GM21619 (cell line): ENCODE measurements around the gene KRT81.

Experiments used
- ATAC-seq: cut with Tn5 transposase; IDR thresholded peaks from one replicate; pipeline ENCODE4 v1.9.1; 2021; ENCODE audit not compliant: unreplicated experiment

KRT81 gene

DNA sequence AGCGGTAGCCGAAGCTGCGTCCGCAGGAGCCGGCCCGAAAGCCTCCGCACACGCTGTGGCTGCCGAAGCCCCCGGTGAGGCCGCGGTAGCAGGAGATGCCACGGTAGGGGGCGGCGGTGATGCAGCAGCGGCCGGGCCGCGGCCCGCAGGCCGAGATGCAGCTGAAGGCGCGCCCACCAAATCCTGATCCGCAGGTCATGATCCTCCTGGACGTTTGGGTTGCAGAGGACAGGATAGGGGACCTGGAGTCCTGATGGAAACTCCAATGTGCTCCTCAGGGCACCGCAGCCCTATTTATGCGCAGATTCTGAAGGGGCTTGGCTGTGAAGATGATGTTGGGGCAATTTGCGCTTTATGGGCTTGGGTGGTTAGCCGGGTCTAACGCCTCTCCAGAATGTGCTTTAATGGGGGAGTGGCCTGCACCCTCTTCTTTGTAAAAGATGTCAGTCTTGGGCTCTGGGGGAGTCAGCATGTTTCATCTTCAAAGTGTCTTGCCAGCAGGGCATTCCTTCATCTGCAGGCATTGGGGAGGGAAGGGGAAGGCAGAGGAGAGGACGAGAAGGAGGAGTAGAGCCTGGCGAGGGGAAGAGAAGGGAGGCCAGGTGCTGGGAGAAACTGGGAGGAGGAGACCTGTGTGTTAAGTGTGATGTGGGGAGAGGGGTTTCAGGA is at the start of gene KRT81:
Gene KRT81, minus strand, starts transcription at position 268 of the 669 bp plus-strand sequence. Its CDS starts 69 bp downstream, at position 199.
- no peak for ATAC-seq

DNA sequence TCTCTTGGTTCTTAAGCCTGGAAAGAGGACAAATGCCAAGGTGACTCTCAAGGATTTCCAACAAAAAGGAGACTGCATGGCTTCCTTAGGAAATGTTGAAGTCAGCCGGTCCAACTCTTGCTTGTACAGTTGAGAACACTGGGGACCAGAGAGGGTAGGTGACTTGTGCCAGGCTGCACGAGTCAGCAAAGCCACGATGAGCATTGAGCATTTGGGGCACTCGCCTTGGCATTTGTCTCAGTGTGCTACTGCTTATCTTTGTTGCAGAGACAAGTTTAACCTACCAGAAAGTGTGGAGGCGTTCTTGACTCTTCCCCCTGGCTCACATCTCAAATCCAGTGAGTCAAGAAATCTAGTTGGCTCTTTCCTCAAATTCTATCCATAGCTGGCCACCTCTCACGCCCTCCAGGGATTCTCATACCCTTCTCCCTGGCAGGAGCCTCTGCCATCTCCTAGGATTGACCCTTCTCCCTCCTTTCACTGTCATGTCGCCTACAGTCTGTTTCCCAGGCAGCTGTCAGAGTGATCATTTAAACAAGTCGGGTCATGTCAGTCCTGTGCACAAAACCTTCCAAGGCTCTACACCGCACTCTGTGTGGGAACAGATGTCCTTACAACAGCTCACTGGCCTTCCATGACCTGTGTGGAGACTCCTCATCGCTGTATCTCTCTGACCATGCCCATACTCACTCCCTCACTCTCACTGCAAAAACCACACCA is 47.1 kb upstream of the KRT81 start:
- ATAC-seq = no peak

DNA sequence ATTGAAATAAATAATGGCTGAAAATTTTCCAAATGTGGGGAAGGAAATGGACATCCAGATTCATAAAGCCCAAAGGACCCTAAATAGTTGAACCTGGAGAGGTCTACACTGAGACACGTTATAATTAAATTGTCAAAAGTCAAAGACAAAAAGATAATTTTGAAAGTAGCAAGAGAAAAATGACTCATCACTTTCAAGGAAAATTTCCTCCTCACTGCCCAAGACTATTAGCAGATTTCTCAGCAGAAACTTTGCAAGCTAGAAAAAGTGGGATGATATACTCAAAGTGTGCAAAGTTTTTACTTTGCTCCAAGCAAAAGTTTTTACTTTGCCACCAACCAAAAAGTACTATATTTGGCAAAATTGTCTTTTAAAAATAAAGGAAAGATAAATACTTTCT is 45.7 kb upstream of the KRT81 start:
- no peak for ATAC-seq

DNA sequence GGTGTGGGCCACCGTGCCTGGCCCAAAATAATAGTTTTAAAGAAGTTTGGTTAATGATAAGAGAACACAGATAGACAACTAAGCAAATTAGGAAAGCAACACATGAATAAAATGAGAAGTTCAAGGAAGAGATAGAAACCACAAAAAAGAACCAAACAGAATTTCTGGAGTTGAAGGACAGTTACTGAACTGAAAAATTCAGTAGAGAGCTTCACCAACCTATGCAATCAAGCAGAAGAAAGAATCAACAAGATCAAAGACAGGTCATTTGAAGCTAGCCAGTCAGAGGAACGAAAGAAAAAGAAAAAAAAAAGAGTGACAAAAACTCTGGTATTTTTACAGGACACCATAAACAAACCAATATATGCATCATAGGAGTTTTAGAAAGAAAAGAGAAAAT is 45.3 kb upstream of the KRT81 start:
- no peak for ATAC-seq

DNA sequence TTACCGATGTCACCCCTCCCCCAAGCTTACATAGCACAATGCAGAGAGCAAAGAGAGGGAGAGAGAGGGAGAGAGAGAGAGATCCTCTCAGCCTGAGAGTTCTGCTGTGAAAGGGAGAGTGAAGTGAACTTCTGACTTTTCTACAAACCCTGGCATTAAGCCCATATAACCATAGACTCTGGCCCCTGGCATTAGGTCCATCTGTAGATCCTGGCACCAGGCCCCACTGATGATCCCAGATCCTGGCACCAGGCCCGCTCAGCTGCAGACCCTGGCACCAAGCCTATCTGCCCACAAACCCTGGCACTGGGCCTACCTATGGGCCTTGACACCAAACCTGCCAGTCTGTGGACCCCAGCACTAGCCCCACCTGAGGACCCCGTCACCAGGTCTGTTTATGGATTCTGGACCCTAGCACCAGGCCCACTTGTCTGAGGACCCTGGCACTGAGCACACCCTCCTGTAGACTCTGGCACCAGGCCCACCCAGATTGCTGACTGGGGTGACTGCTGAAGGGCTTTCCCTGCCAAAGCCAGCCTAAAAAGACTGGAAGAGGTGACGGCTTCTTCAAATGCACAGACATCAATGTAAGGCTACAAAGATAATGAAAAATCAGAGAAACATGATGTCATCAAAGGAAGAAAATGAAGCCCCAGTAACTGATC is 44.4 kb upstream of the KRT81 start:
- no peak for ATAC-seq

DNA sequence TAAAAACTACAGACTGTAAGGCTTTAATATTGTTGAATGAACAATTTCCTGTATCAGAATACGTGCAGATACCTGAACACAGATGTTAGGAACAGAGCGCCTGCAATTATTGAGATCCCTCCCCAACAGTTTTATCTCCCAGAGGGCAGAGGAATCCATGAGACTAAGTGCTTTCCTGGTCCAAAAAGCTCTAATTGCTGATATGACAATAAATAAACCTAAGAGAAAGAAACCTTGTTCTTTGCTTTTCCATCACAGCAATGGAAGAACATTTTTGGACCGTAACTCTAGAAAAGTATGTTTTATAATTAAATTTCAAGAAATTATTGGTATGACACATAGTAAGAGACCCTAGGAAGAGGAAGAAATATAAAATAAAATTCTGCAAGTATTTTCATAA is 42.9 kb upstream of the KRT81 start:
- ATAC-seq = no peak

DNA sequence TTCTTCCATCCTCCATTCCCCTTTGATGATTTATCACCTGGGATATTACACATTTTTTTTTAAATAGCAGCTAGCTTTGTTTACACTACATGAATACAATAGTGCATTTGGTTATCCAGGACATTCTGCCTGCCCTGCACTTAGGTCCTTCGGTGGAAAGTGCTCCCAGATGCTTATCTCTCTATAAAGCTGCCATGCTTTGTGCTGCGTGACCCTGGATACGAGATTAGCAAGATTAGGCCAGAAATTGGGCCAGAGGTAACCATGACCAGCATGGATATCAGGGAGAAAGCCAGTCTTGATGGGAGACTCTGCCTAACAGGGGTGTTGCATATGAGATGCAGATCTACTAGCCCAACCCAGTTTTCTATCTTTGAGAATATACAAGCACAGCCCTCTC is 42.0 kb upstream of the KRT81 start:
- ATAC-seq = no peak

DNA sequence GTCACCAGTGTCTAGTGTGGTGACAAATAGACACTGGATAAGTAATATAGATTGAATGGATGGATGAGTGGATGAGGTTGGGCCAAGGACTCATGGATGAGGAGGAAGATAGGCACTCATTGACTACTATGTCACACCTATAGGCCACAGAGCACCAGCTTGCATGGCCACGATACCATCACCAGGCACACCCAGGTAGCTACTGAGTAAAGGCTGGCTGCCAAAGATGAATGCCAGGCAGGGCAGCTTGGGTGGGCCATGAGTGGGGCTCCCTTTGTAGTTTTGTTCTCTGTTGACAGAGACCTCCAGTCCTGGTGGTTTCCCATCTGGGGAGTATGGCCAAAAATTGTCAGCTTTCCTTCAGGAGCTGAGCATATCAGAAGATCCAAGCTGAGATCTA is 41.0 kb upstream of the KRT81 start:
- no peak for ATAC-seq

DNA sequence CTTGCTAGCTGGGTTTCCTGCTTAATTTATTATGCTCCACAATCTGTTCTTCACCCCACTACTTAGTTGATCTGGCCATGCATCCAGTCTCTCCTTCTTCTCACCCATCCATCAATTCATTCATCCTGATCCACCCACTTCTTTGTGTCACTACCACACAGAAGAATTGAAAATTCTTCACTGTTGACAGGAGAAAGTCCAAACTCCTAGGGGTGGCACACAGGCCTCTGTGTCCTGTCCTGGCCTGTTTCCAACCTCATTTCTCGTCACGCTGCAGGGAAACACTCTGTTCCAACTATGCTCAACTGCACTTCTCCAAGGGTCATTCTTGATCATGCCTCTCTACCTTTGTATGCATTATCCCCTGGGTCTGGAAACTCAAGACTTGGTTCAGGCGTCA is 40.5 kb upstream of the KRT81 start:
- no peak for ATAC-seq

DNA sequence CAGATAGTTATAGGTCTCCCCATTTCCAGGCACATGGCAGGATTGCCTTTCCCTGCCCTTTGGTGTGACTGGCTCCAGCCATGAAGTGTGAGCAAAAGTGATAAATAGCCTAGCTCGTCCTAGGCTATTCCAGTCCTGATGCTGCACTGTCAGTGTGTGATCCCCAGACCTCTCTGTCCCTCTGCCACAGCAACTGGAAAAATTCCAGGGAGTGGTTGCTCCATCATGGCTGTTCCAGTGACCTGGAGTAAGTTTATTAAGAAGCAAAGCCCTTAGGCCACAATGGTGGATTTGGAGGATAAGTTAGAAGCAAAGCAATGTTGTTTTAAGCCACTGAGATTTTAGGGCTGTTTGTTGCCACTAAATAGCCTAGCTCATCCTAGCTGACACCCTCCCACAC is 39.7 kb upstream of the KRT81 start:
- no peak for ATAC-seq

DNA sequence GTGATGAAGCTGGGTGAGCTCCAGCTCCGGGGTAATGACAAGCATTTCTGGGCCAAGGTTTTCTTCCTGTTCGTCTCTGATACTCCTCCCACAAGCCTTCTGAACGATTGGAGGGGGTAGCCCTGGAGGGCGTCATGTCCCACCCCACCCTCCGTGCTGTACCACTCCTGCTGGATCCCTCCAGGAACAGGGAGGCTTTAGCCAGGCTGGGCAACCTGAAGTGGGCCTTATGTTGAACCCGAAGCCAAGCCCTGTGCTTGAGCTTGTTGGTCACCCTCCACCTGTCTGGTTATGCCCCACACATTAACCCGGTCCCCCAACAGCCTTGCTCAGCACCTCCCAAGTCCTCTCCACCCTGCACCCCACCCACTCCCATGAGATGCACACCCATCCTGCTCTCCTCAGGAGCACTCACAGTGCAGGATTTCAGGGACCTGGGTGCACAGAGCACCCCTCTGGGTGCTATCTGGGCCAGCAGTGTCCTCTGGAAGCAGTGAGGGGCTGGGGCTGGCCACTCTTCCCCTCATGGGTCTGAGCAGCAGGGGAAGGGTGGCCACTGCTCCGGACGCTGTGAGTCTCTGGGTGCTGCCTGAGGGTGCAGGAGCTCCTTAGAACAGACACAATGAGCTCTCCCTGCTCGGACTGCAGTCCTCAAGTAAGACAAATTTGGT is 36.6 kb upstream of the KRT81 start:
- no peak for ATAC-seq

DNA sequence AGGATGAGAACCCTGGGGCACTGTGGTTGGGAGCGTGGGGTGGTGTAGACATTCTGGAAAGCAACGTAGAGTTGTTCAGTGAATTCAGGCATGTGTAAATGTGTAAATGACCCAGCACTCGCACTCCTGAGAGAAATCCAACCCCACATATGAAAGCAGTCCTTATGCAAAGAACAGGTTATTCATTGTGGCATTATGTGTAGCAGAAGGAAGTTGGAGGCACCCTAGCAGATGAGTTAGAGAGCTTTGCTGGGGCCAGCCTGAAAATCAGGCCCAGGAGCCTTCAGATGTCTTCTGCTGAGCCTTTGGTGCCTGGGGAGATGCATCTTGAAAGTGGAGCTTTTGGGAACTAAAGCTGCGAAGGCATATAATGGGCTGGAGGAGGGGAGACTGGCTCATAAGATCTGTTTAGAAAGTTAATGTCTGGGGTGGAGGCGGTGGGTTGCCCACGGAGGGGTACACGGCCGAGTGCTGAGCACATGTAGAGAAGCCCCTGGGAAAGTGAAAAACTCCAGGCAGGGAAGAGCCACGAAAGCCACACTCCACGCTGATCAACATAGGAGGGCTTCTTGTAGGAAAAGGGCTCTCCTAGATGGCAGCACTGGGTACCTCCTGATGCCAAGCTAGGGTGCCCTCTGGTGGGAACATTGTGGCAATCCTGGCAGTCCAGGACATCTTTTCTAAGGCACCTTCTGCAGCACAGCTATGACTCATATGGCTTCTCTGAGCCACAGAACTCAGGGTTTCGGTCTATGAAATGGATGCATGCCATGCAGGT is 35.9 kb upstream of the KRT81 start:
- peak; percentile 92 for ATAC-seq

DNA sequence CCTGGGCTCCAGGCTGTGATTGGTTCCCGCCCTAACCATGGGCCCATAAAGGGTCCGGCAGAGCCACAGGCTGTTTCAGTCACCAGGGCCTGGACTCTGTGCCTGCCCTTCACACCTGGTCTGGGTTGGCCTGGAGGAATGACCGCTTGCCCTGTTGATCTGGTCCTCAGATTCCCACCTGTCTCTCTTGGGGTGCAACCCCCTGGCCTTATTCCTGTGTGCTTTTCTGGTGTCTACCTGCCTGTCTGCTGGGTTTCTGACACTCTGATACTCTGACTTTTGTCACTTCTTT is 32.8 kb upstream of the KRT81 start:
- no peak for ATAC-seq

DNA sequence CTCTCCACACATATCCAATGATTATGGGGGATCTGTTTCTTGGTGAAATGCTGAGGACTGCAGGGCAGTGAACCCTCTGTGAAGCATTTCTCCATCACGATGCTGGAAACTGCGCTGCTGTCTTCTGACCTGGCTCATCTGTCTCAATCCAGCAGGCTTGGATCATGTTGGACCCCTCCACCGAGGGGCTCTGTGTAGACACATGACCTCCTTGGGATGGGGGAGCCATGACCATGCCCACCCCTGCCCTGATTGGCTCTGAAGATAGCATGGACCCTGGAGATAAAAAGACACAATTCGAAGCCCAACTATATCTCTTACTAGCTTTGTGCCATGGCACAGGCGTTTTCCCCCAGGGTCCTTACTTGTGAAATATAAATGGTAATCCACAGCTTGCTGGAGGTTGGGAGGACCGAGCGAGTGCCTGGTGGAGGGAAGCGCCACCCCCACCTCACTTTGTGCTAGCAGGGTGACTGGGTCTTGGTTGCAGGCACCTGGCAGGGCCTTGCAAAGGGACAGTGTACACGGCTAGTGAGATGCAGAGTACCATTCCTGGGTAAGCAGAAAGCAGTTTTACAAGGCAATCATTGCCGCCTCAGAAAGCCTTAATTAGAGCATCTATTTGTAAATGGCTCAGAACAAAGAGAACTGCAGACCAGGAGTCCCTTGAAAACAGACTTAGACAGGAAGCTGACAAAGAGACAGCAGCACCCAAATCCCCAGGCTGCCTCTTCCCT is 32.2 kb upstream of the KRT81 start:
- ATAC-seq = no peak

DNA sequence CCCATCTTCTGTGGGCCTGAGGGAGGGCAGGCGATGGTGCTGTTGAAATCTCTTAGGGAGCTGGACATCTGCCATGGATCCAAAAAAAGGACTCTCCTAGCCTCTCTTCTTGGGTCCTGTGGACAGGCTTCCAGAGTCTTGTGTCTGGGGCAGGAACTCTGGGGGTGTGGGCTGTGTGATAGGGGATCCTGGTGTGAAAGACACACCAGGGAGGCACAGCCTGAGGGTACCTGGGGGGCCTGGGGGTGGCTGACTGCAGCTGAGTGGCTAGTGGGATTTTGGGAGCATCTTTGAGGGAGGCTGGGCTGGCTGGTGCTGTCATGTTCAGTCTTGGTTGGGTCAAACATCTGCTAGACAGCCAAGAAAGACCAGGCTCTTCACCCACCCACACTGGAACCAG is 31.7 kb upstream of the KRT81 start:
- ATAC-seq = no peak

DNA sequence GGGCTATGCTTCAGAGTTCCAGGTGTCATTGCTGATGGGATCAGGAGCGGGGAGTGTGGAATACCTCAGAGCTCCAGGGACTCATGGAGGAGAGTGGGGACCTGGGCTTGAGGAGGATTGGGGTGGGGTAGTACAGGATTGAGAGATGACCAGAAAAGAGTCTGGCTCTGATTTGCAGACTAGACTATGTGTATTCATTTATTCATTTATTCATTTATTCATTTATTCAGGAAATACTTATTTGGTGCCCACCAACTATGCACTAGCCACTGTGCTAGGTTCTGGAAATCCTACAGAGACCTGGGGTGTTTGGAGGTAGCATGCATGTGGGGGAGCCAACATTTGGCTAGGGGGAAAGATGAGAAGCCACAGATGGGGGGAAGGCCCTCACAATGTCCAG is 30.7 kb upstream of the KRT81 start:
- no peak for ATAC-seq

DNA sequence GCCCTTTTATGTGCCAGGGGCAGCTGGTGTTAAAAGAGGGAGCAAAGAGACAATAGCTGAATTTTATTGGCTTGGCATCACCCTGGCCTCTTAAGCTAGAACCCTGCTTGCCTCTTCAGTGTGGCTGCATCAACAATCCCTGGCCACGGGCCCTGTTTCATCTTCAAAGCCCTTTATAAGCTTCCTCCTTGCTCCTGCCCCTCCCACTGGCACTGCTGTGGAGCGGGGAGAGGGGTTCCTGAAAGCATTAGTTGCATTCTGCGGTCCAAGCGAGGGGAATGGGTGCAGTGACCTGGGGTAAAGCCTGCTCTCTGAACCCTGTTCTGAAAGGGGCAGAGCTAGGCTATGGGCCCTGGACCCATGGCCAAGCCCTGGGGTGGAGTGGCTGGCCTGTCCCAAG is 30.1 kb upstream of the KRT81 start:
- ATAC-seq = no peak

DNA sequence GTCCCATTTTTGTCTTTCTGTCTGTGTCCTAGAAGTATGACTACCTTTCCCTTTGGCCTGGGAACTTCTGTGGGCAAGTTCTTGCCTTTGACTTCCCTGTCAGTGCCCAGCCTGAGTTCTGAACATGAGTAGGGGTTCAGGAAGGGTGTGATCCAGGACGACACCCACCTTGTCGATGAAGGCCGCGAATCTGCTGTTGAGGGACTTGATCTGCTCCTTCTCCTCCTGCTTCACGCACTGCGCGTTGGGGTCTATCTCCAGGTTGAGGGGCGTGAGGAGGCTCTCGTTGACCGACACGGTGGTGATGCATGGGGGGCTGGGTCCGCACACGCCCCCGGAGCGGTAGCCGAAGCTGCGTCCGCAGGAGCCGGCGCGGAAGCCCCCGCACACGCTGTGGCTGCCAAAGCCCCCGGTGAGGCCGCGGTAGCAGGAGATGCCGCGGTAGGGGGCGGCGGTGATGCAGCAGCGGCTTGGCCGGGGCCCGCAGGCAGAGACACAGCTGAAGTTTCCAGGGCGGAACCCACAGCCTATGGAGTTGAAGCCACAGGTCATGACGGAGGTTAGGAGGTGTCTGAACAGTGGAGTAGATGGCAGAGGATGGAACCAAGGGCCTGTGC is 29.6 kb upstream of the KRT81 start, which contains the start of gene KRT83:
Gene KRT83, minus strand, starts transcription at position 615 of the 617 bp plus-strand sequence. Its CDS starts 63 bp downstream, at position 552.
- no peak for ATAC-seq

DNA sequence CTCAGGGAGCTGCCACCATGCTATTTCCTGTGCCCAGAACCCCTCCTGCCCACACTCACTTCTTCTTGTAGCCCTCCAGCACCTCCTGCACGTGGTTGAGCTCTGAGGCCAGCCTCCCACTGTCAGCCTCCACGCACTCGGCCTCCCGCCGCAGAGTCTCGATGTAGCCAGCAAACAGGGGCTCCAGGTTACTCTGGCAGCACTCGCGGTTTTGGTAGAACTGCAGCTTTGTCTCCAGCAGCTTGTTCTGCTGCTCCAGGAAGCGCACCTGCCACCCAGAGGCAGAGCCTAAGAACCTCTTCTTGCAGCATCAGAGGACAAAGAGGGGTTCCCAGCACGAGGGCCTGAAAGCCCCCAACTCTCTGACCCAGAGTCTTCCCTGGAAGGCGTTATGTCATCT is 27.8 kb upstream of the KRT81 start:
- no peak for ATAC-seq
